Stimulated activated CD8-positive, alpha-beta memory T cell treated with anti-CD3 and anti-CD28 coated beads, Interleukin-4, amount 100 ng/mL, for 48 hours (primary cell): ENCODE results near the gene APOBEC4.

Experiments
- DNase-seq: peaks from one replicate; pipeline ENCODE4 v3.0.0-alpha.2; 2020

Gene APOBEC4

GRCh38 chr1:183600136-183600535, 53.0 kb downstream of the APOBEC4 start:
- no peak for DNase-seq

- DNase-seq, result no peak
Observed at GRCh38 chr1:183598386-183598785, 54.7 kb downstream of the APOBEC4 start.

DNA sequence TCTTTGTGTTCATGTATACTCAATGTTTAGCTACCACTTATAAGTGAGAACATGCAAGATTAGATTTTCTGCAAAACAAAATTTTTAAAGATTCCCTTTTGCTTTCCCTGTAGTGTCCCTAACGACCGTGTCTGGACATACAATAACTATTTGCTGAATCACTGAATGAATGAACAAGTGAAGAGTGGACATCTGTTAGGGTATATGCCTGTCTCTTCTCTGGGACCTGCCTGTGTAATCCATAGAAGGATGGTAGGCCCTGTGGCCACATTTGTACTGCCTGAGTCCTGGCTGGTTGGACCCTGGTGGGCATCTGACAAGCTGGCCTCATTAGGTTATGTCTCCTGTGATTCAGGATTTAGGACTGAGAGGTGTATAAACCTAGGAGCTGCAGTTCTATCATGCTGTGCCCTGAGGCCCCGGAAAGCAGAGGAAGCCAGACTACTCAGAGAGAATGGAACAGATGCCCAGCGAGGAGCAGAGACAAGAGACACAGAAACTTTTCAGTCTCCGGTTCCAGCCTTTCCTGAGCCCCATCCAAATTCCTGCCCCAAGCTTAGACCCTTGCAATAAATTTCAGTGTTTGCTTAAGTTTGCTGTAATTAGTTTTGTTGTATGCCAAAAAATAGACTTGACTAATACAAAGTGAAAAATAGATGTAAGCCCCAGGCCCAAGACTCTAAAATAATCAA, 55.3 kb downstream of the APOBEC4 start:
- no peak for DNase-seq

DNA sequence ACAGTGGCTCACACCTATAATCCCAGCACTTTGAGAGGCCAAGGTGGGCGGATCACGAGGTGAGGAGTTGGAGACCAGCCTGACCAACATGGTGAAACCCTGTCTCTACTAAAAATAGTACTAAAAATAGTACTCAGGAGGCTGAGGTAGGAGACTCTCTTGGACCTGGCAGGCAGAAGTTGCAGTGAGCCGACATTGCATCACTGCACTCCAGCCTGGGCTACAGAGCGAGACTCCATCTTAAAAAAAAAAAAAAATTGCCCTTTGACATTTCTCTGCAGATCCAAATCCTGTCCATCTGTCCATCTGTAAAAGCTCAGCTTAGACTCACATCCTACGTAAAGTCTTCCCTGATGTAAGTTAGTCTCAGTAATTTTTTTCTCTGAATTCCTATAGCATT, 56.6 kb downstream of the APOBEC4 start:
- no peak for DNase-seq
